HG03045 (cell line): ENCODE data around the gene NCK2.
A peak's percentile ranks its signal among the peaks of the same experiment; 100 is the strongest.

ENCODE experiments used
- ATAC-seq: cut with Tn5 transposase; IDR thresholded peaks from one replicate; pipeline ENCODE4 v1.9.1; 2021; ENCODE audit warnings: mild to moderate bottlenecking, moderate library complexity; ENCODE audit not compliant: unreplicated experiment

NCK2 gene

GRCh38 chr2:105734762-105735538 is 9.8 kb upstream of the NCK2 start:
- no peak for ATAC-seq

GRCh38 chr2:105736145-105736544 is 8.6 kb upstream of the NCK2 start:
- no peak for ATAC-seq

- ATAC-seq: no peak
Observed at GRCh38 chr2:105737980-105738657, 6.6 kb upstream of the NCK2 start.

GRCh38 chr2:105738658-105739241 is 6.0 kb upstream of the NCK2 start:
- no peak for ATAC-seq

GRCh38 chr2:105739426-105739825 is 5.3 kb upstream of the NCK2 start:
- no peak for ATAC-seq

- no peak for ATAC-seq
Observed at GRCh38 chr2:105739944-105740530, 4.7 kb upstream of the NCK2 start.

- no peak for ATAC-seq
Observed at GRCh38 chr2:105741174-105741573, 3.5 kb upstream of the NCK2 start.

- ATAC-seq: no peak
Observed at GRCh38 chr2:105741617-105742016, 3.1 kb upstream of the NCK2 start.

GRCh38 chr2:105744091-105744908 is 412 bp upstream of the NCK2 start:
- peak; percentile 80 for ATAC-seq

- peak; percentile 43 for ATAC-seq
Observed at GRCh38 chr2:105746177-105747080, 1.7 kb downstream of the NCK2 start.

- ATAC-seq: no peak
Observed at GRCh38 chr2:105747254-105747894, 2.7 kb downstream of the NCK2 start.

- no peak for ATAC-seq
Observed at GRCh38 chr2:105747991-105748390, 3.3 kb downstream of the NCK2 start.

- no peak for ATAC-seq
Observed at GRCh38 chr2:105748566-105748965, 3.9 kb downstream of the NCK2 start.

GRCh38 chr2:105749583-105750400 is 5.1 kb downstream of the NCK2 start:
- ATAC-seq: no peak

- no peak for ATAC-seq
Observed at GRCh38 chr2:105750735-105751134, 6.0 kb downstream of the NCK2 start.

- ATAC-seq: no peak
Observed at GRCh38 chr2:105751272-105751671, 6.6 kb downstream of the NCK2 start.

GRCh38 chr2:105752691-105753358 is 8.1 kb downstream of the NCK2 start:
- no peak for ATAC-seq

- ATAC-seq: no peak
Observed at GRCh38 chr2:105753380-105753779, 8.7 kb downstream of the NCK2 start.
